ENCODE data around the gene AP1AR. TPM values are rescaled to one million over a fixed set of nuclear protein-coding genes. Genes with fewer than 3 reads are reported as not detected.
"Not testable (repeated sequence)": the region's sequence is repeated elsewhere in the genome, so short reads cannot be mapped to it uniquely, and the experiment has no call there.

Gene AP1AR
- total and polyA plus RNA-seq, 7 experiments from 2014 or later = 7.3 to 23.8 (median 17.0) TPM

DNA sequence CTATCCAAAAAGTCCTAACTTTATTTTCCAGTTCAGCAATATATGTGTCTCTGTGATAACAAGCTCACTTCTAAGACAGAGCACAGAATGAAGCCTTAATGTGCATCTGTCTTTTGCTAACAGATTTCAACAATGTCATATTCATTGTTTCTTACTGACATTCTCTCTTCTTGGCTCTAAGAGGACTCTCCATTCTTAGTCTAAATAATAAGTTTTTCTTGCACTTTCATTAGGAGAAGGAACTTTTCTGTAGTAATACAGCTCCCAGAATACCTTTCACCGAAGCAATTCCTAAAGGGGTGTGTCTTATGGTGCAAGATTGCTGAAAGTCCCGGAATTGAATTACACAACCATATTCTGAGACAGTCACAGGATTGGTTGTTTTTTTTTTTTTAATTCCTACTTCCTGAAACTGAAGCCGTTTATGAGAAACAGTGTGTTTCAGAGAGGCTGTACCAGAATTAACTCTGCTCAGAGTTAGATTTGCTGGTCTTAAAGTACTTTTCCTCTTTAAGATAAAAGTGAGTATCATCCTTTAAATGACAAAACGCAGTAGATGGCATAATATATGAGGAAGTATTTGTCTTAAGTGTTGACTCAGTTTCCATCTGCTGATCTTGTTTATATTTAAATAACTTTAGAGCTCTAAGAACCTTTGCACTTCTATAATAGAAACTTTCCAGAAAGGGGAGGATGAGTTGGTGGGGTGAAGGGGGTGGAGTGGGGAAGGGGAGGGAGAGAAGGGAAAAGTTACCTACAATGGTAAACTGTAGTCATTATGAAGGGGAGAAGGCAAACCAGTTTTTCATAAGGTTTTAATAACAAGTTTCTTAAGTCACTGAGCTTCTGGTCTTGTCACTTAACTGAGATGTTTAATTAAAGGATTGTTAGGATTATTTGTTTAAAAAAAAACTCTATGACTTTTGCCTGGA, 65.6 kb downstream of the AP1AR start, which contains the start of gene ALPK1:
TSS of gene ALPK1 (plus strand) at position 421 of the 932 bp plus-strand sequence.
- Histone ChIP-seq H3K27ac (ENCODE audit: low read depth, low read length) (peak within 1 kb of the TSS; percentile 62), H3K9me3 (ENCODE audit: control insufficient read depth in 2 of 3, low read length in 3 of 3) (no peaks in the 10 kb centered on the region), H3K4me3 (ENCODE audit: low read length) (peak within 1 kb of the TSS; percentile 22), H3K27me3 (ENCODE audit: control insufficient read depth in 2 of 2, insufficient read depth in 2 of 2, low read length in 2 of 2) (no peaks in the 10 kb centered on the region), H3K36me3 (ENCODE audit: control insufficient read depth in 2 of 3, insufficient read depth in 3 of 3, low read length in 3 of 3) (no peaks in the 10 kb centered on the region), H3K4me1 (ENCODE audit: control insufficient read depth in 2 of 2, insufficient read depth in 2 of 2, low read length in 2 of 2) (peaks cover 4 to 35% of the 10 kb centered on the region in 2 donors)
- ChIA-PET CTCF (interaction anchor here (0.8 to 1.5 kb wide), 3 partner anchors 11 to 69 kb away, joined by 3 read pairs; partner anchors contain the start of gene TIFA), POLR2A (interaction anchor here (7.6 kb wide), 1 partner anchor 11 kb away, joined by 65 read pairs; the partner anchor contains the start of gene TIFA)
- peak within 1 kb of the TSS; percentile 75 to 97 (median 91) for H3K27ac Mint-ChIP-seq
- peak within 1 kb of the TSS; percentile 75 to 91 (median 88) for H3K4me3 Mint-ChIP-seq
- peaks cover 0 to 9% (median 0%) of the 10 kb centered on the region in 5 donors for H3K36me3 Mint-ChIP-seq
- H3K4me1 Mint-ChIP-seq = peaks cover 12 to 34% (median 30%) of the 10 kb centered on the region in 7 donors
- peak in 6 of 9 donors; percentile 26 to 58 (median 40) for DNase-seq
- peak; percentile 92 for ATAC-seq
- H3K9me3 Mint-ChIP-seq = peaks cover 0 to 2% (median 0%) of the 10 kb centered on the region in 11 donors
- intact Hi-C loops (cut with micrococcal nuclease) = loop anchor here (1.0 kb wide), 3 partner anchors 9 to 340 kb away; partner anchors contain the start of gene LARP7 (in 1 of the 2)
- H3K27me3 Mint-ChIP-seq = no peaks in the 10 kb centered on the region

DNA sequence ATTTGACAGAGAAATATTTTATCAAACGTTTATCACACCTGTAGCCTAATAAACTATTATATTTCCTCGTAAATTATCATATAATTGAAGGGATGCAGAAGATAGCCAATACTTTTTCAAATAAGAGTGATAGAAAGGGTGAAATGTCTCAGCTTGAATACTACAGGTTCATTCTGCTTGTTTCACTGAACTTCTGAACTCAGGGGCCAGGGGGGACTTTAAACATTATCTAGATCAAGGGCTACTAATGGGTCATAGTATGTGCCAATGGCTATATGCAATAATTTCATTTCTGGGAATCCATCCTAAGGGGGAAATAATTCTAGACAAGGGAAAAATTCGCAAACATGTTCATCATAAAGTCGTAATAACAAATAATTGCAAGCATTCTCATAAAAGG, 68.1 kb downstream of the AP1AR start:
- DNase-seq (no peak), ATAC-seq (no peak)
- intact Hi-C loops (cut with micrococcal nuclease) = no loop called here
- Histone ChIP-seq H3K27ac (ENCODE audit: low read depth, low read length) (no peak overlapping the region), H3K27me3 (ENCODE audit: control insufficient read depth in 2 of 2, insufficient read depth in 2 of 2, low read length in 2 of 2) (no peaks in the 10 kb centered on the region), H3K36me3 (ENCODE audit: control insufficient read depth in 2 of 3, insufficient read depth in 3 of 3, low read length in 3 of 3) (no peaks in the 10 kb centered on the region), H3K4me1 (ENCODE audit: control insufficient read depth in 2 of 2, insufficient read depth in 2 of 2, low read length in 2 of 2) (peaks cover 12 to 45% of the 10 kb centered on the region in 2 donors), H3K9me3 (ENCODE audit: control insufficient read depth in 2 of 3, low read length in 3 of 3) (no peaks in the 10 kb centered on the region), H3K4me3 (ENCODE audit: low read length) (no peak overlapping the region)
- Mint-ChIP-seq H3K4me1 (peaks cover 10 to 32% (median 30%) of the 10 kb centered on the region in 7 donors), H3K27ac (peak overlapping the region in 4 of 9 donors; percentile 3 to 96 (median 53)), H3K4me3 (no peak overlapping the region), H3K27me3 (no peaks in the 10 kb centered on the region), H3K36me3 (peaks cover 0 to 2% (median 0%) of the 10 kb centered on the region in 5 donors), H3K9me3 (no peaks in the 10 kb centered on the region)
- ChIA-PET CTCF (interaction anchor here (1.5 kb wide), 1 partner anchor 13 kb away, joined by 6 read pairs; the partner anchor contains the start of gene TIFA), POLR2A (interaction anchor here (1.0 to 7.6 kb wide), 2 partner anchors 13 to 23 kb away, joined by 5 to 65 read pairs; partner anchors contain the start of gene TIFA)

DNA sequence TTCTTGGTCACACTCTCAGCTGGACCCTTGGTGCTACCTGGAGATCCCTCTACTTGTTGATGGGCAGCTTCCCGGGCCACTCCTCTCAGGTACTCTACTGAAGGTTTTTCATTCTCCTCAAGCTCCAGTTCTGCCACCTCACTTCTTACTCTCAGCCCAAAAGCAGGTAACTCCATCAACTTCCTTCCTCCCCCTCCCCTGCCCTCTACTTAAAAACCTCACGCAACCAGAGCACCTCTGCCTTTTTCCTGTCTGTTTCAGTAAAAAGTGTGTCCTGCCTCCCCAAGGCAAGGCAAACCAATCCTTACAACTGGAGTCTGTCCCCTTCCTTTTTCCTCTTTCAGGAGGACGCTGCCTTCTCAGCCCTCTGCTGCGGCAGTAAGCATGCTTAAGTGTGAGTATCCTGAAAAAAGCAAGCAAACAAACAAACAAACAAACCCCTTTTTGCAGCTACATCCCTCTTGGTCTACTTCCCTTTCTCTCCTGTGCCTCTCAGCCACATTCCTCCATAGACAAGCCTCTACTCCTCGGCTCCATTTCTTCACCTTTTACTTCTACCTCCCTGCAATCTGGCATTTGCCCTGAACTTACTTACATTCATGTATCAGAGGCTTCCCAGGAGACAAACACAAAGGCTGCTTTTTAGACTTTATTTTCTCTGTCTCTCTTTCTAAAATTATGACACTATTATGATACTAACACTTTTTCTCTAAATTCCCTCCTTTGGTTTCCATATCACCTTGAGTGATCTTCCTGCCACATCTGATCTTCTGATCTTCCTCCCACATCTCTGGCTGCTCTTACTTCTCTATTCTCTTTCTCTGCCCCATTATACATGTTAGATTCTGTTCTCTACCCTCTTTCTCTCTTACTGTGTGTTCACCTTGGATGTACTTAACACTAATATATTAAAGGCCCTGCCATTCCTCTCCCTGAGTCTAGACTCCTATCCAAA, 71.0 kb downstream of the AP1AR start:
- ATAC-seq = peak; percentile 71
- peak in 2 of 9 donors; percentile 30 to 33 for DNase-seq
- peaks cover 12 to 40% of the 10 kb centered on the region in 2 donors for H3K4me1 ChIP-seq (ENCODE audit: control insufficient read depth in 2 of 2, insufficient read depth in 2 of 2, low read length in 2 of 2)
- H3K4me3 ChIP-seq (ENCODE audit: low read length) = no peak overlapping the region
- Mint-ChIP-seq H3K27me3 (no peaks in the 10 kb centered on the region), H3K4me1 (peaks cover 10 to 35% (median 31%) of the 10 kb centered on the region in 7 donors), H3K27ac (no peak overlapping the region), H3K9me3 (peaks cover 0 to 1% (median 0%) of the 10 kb centered on the region in 11 donors), H3K4me3 (no peak overlapping the region), H3K36me3 (peaks cover 0 to 21% (median 6%) of the 10 kb centered on the region in 5 donors)
- POLR2A ChIA-PET = interaction anchor here (7.6 kb wide), 1 partner anchor 16 kb away, joined by 65 read pairs; the partner anchor contains the start of gene TIFA
- H3K27me3 ChIP-seq (ENCODE audit: control insufficient read depth in 2 of 2, insufficient read depth in 2 of 2, low read length in 2 of 2) = no peaks in the 10 kb centered on the region
- no peaks in the 10 kb centered on the region for H3K36me3 ChIP-seq (ENCODE audit: control insufficient read depth in 2 of 3, insufficient read depth in 3 of 3, low read length in 3 of 3)
- intact Hi-C loops (cut with micrococcal nuclease) = loop anchor here (1.0 kb wide), 3 partner anchors 16 to 19 kb away; partner anchors contain the start of gene TIFA (in 1 of the 2)
- CTCF ChIA-PET = interaction anchor here (0.9 to 1.1 kb wide), 3 partner anchors 18 to 118 kb away, joined by 3 to 6 read pairs (median 4); no protein-coding TSS in a partner anchor
- peak overlapping the region; percentile 52 for H3K27ac ChIP-seq (ENCODE audit: low read depth, low read length)
- H3K9me3 ChIP-seq (ENCODE audit: control insufficient read depth in 2 of 3, low read length in 3 of 3) = no peaks in the 10 kb centered on the region

DNA sequence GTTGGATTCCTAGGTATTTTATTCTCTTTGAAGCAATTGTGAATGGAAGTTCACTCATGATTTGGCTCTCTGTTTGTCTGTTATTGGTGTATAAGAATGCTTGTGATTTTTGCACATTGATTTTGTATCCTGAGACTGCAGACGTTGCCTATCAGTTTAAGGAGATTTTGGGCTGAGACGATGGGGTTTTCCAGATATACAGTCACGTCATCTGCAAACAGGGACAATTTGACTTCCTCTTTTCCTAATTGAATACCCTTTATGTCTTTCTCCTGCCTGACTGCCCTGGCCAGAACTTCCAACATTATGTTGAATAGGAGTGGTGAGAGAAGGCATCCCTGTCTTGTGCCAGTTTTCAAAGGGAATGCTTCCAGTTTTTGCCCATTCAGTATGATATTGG, 73.9 kb downstream of the AP1AR start:
- DNase-seq, H3K27ac Mint-ChIP-seq: not testable (repeated sequence)

DNA sequence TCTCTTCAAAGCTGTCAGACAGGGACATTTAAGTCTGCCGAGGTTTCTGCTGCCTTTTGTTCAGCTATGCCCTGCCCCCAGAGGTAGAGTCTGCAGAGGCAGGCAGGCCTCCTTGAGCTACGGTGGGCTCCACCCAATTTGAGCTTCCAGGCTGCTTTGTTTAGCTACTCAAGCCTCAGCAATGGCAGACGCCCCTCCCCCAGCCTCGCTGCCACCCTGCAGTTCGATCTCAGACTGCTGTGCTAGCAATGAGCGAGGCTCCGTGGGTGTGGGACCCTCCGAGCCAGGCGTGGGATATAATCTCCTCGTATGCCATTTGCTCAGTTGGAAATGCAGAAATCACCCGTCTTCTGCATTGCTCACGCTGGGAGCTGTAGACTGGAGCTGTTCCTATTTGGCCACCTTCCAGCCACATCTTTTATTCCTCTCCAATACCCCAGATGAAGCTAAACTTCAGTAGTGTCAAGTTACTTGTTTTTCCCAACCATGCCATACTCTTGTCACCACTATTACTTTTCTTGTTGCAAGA, 77.7 kb downstream of the AP1AR start:
- peak overlapping the region in 7 of 9 donors; percentile 48 to 98 (median 83) for H3K27ac Mint-ChIP-seq

More for the DNA sequence above, 73.9 kb downstream of the AP1AR start:
- intact Hi-C loops (cut with micrococcal nuclease); H3K9me3 Mint-ChIP-seq; H3K27me3 Mint-ChIP-seq; POLR2A ChIA-PET; ATAC-seq; CTCF ChIA-PET; H3K27me3 ChIP-seq (ENCODE audit: control insufficient read depth in 2 of 2, insufficient read depth in 2 of 2, low read length in 2 of 2); H3K9me3 ChIP-seq (ENCODE audit: control insufficient read depth in 2 of 3, low read length in 3 of 3); H3K27ac ChIP-seq (ENCODE audit: low read depth, low read length); H3K4me3 Mint-ChIP-seq; H3K36me3 ChIP-seq (ENCODE audit: control insufficient read depth in 2 of 3, insufficient read depth in 3 of 3, low read length in 3 of 3); H3K4me3 ChIP-seq (ENCODE audit: low read length): not testable (repeated sequence)
- Mint-ChIP-seq H3K4me1 (peaks cover 5 to 37% (median 22%) of the 10 kb centered on the region in 7 donors), H3K36me3 (peaks cover 0 to 30% (median 6%) of the 10 kb centered on the region in 5 donors)
- peaks cover 12 to 28% of the 10 kb centered on the region in 2 donors for H3K4me1 ChIP-seq (ENCODE audit: control insufficient read depth in 2 of 2, insufficient read depth in 2 of 2, low read length in 2 of 2)

More for the DNA sequence above, 77.7 kb downstream of the AP1AR start:
- CTCF ChIA-PET = interaction anchor here (0.7 to 0.9 kb wide), 3 partner anchors 12 to 85 kb away, joined by 3 to 4 read pairs (median 3); no protein-coding TSS in a partner anchor
- H3K27me3 ChIP-seq (ENCODE audit: control insufficient read depth in 2 of 2, insufficient read depth in 2 of 2, low read length in 2 of 2); H3K36me3 ChIP-seq (ENCODE audit: control insufficient read depth in 2 of 3, insufficient read depth in 3 of 3, low read length in 3 of 3); H3K9me3 ChIP-seq (ENCODE audit: control insufficient read depth in 2 of 3, low read length in 3 of 3); H3K4me3 ChIP-seq (ENCODE audit: low read length); ATAC-seq; H3K27me3 Mint-ChIP-seq; intact Hi-C loops (cut with micrococcal nuclease); H3K4me1 ChIP-seq (ENCODE audit: control insufficient read depth in 2 of 2, insufficient read depth in 2 of 2, low read length in 2 of 2); H3K9me3 Mint-ChIP-seq: not testable (repeated sequence)
- peak overlapping the region; percentile 66 for H3K27ac ChIP-seq (ENCODE audit: low read depth, low read length)
- DNase-seq = peak in 5 of 9 donors; percentile 30 to 79 (median 72)
- Mint-ChIP-seq H3K4me3 (peak overlapping the region in 9 of 10 donors; percentile 21 to 89 (median 72)), H3K36me3 (peaks cover 0 to 31% (median 6%) of the 10 kb centered on the region in 5 donors), H3K4me1 (peaks cover 13 to 50% (median 25%) of the 10 kb centered on the region in 7 donors)
- POLR2A ChIA-PET = interaction anchor here (1.3 kb wide), 1 partner anchor 13 kb away, joined by 3 read pairs; no protein-coding TSS in a partner anchor

All from naive thymus-derived CD4-positive, alpha-beta T cell (primary cell).